ENCODE measurements around the gene FZR1. TPM values are rescaled to one million over a fixed set of nuclear protein-coding genes. Genes with fewer than 3 reads are reported as not detected.
"Not testable (repeated sequence)": the region's sequence is repeated elsewhere in the genome, so short reads cannot be mapped to it uniquely, and the experiment has no call there.

Gene FZR1
- total RNA-seq, 2 donors from 2014 or later: 56.7 to 65.1 TPM

DNA sequence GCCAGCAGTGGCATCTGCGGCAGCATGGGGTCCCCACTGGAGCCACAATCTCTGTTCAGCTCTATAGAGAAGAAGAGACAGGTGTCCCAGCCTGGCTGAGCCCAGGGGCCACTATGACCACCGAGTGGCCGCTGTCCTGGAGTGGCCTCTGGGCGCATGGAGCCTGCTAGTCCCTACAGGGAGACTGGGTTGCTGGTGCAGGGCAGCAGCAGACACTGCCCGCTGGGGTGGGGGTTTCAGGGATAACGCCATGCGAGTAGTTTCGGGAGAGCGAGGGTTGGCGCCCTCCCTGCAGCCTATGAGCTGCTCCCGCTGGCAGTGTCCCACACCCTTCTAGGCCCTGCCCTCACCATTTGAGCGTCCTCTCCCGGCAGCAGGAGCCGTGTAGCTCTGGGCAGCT is 22.0 kb downstream of the FZR1 start:
- Mint-ChIP-seq H3K27me3 (ENCODE audit: insufficient read depth) (no peaks in the 10 kb centered on the region), H3K36me3 (ENCODE audit: low read depth) (peaks cover 28% of the 10 kb centered on the region), H3K27ac (no peak overlapping the region), H3K4me1 (no peaks in the 10 kb centered on the region), H3K4me3 (no peak overlapping the region), H3K9me3 (no peaks in the 10 kb centered on the region)
- Histone ChIP-seq H3K4me3 (ENCODE audit: low read length) (no peak overlapping the region), H3K36me3 (ENCODE audit: control insufficient read depth, insufficient read depth, low read length) (peaks cover 27% of the 10 kb centered on the region), H3K4me1 (ENCODE audit: control insufficient read depth, insufficient read depth, low read length) (no peaks in the 10 kb centered on the region), H3K9me3 (ENCODE audit: control insufficient read depth, low read length) (no peaks in the 10 kb centered on the region), H3K9ac (ENCODE audit: extremely low read depth, low read length, poor library complexity, severe bottlenecking) (no peak overlapping the region), H3K27me3 (ENCODE audit: control insufficient read depth, insufficient read depth, low read length, poor library complexity, severe bottlenecking) (no peaks in the 10 kb centered on the region), H3K27ac (ENCODE audit: low read depth, low read length) (no peak overlapping the region)
- TF ChIP-seq CTCF (conservative IDR thresholded peaks at IDR 0.05): no peak
- no peak for DNase-seq
- WGBS, 2 experiments (ENCODE audit: insufficient coverage in 1 of 2, insufficient read length in 1 of 2): 94 to 100% methylated on average over 3 to 14 of the region's 14 CpGs

DNA sequence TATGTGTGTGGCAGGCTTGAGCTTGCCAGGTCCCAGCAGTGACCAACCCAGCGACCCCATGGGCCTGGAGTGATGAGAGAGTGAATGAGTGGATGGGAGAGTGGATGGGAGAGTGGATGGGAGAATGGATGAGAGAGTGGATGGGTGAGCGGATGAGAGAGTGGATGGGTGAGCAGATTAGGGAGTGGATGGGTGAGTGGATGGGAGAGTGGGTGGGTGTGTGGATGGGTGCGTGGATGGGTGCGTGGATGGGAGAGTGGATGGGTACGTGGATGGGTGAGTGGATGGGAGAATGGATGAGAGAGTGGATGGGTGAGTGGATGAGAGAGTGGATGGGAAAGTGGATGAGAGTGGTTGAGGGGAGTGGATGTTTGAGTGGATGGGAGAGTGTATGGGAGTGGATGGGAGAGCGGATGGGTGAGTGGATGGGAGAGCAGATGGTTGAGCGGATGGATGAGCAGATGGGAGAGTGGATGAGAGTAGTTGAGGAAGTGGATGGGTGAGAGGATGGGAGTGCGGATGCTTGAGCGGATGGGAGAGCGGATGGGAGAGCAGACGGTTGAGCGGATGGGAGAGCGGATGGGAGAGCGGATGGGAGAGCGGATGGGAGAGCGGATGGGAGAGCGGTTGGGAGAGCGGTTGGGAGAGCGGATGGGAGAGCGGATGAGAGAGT is 22.6 kb downstream of the FZR1 start:
- no peaks in the 10 kb centered on the region for H3K4me1 ChIP-seq (ENCODE audit: control insufficient read depth, insufficient read depth, low read length)
- WGBS, 2 experiments (ENCODE audit: insufficient coverage in 1 of 2, insufficient read length in 1 of 2): 95 to 96% methylated on average over 15 to 17 of the region's 20 CpGs
- Mint-ChIP-seq H3K9me3 (no peaks in the 10 kb centered on the region), H3K4me3 (no peak overlapping the region), H3K4me1 (no peaks in the 10 kb centered on the region), H3K36me3 (ENCODE audit: low read depth) (peaks cover 33% of the 10 kb centered on the region), H3K27ac (no peak overlapping the region), H3K27me3 (ENCODE audit: insufficient read depth) (no peaks in the 10 kb centered on the region)
- no peak for DNase-seq
- no peak overlapping the region for H3K27ac ChIP-seq (ENCODE audit: low read depth, low read length)
- no peak for TF ChIP-seq CTCF (conservative IDR thresholded peaks at IDR 0.05)
- peaks cover 30% of the 10 kb centered on the region for H3K36me3 ChIP-seq (ENCODE audit: control insufficient read depth, insufficient read depth, low read length)
- H3K27me3 ChIP-seq (ENCODE audit: control insufficient read depth, insufficient read depth, low read length, poor library complexity, severe bottlenecking): no peaks in the 10 kb centered on the region
- H3K9ac ChIP-seq (ENCODE audit: extremely low read depth, low read length, poor library complexity, severe bottlenecking): no peak overlapping the region
- H3K4me3 ChIP-seq (ENCODE audit: low read length): no peak overlapping the region
- no peaks in the 10 kb centered on the region for H3K9me3 ChIP-seq (ENCODE audit: control insufficient read depth, low read length)

- 96 to 100% methylated on average over 4 to 6 of the region's 7 CpGs for WGBS, 2 experiments (ENCODE audit: insufficient coverage in 1 of 2, insufficient read length in 1 of 2)
- H3K27me3 ChIP-seq (ENCODE audit: control insufficient read depth, insufficient read depth, low read length, poor library complexity, severe bottlenecking); H3K9ac ChIP-seq (ENCODE audit: extremely low read depth, low read length, poor library complexity, severe bottlenecking); H3K27ac Mint-ChIP-seq; H3K4me1 ChIP-seq (ENCODE audit: control insufficient read depth, insufficient read depth, low read length); H3K4me3 ChIP-seq (ENCODE audit: low read length); H3K4me1 Mint-ChIP-seq; H3K27me3 Mint-ChIP-seq (ENCODE audit: insufficient read depth); DNase-seq; H3K9me3 ChIP-seq (ENCODE audit: control insufficient read depth, low read length); H3K9me3 Mint-ChIP-seq; H3K27ac ChIP-seq (ENCODE audit: low read depth, low read length); H3K4me3 Mint-ChIP-seq: not testable (repeated sequence)
- H3K36me3 ChIP-seq (ENCODE audit: control insufficient read depth, insufficient read depth, low read length): peaks cover 28% of the 10 kb centered on the region
- peaks cover 30% of the 10 kb centered on the region for H3K36me3 Mint-ChIP-seq (ENCODE audit: low read depth)
Measured at GRCh38 chr19:3529299-3529698, 23.2 kb downstream of the FZR1 start.

- H3K36me3 Mint-ChIP-seq (ENCODE audit: low read depth): peaks cover 34% of the 10 kb centered on the region
- DNase-seq: no peak
- no peaks in the 10 kb centered on the region for H3K4me1 Mint-ChIP-seq
- Histone ChIP-seq H3K4me1 (ENCODE audit: control insufficient read depth, insufficient read depth, low read length) (no peaks in the 10 kb centered on the region), H3K27ac (ENCODE audit: low read depth, low read length) (no peak overlapping the region), H3K36me3 (ENCODE audit: control insufficient read depth, insufficient read depth, low read length) (peaks cover 27% of the 10 kb centered on the region), H3K4me3 (ENCODE audit: low read length) (no peak overlapping the region), H3K9ac (ENCODE audit: extremely low read depth, low read length, poor library complexity, severe bottlenecking) (no peak overlapping the region), H3K27me3 (ENCODE audit: control insufficient read depth, insufficient read depth, low read length, poor library complexity, severe bottlenecking) (no peaks in the 10 kb centered on the region), H3K9me3 (ENCODE audit: control insufficient read depth, low read length) (no peaks in the 10 kb centered on the region)
- no peaks in the 10 kb centered on the region for H3K27me3 Mint-ChIP-seq (ENCODE audit: insufficient read depth)
- no peak for TF ChIP-seq CTCF (conservative IDR thresholded peaks at IDR 0.05)
- no peak overlapping the region for H3K27ac Mint-ChIP-seq
- no peaks in the 10 kb centered on the region for H3K9me3 Mint-ChIP-seq
- 97% methylated on average over 12 of the region's 12 CpGs for WGBS, 2 experiments (ENCODE audit: insufficient coverage in 1 of 2, insufficient read length in 1 of 2)
- no peak overlapping the region for H3K4me3 Mint-ChIP-seq
Measured at GRCh38 chr19:3530389-3530788, 24.3 kb downstream of the FZR1 start.
